NCI-H146 (cell line): ENCODE results near the gene BMF.
"Not testable (repeated sequence)": the region's sequence is repeated elsewhere in the genome, so short reads cannot be mapped to it uniquely, and the experiment has no call there.

Experiments
- DNase-seq: peaks from one replicate; lab custom pipeline; 2025; lab: John Stamatoyannopoulos, UW

The BMF gene

DNA sequence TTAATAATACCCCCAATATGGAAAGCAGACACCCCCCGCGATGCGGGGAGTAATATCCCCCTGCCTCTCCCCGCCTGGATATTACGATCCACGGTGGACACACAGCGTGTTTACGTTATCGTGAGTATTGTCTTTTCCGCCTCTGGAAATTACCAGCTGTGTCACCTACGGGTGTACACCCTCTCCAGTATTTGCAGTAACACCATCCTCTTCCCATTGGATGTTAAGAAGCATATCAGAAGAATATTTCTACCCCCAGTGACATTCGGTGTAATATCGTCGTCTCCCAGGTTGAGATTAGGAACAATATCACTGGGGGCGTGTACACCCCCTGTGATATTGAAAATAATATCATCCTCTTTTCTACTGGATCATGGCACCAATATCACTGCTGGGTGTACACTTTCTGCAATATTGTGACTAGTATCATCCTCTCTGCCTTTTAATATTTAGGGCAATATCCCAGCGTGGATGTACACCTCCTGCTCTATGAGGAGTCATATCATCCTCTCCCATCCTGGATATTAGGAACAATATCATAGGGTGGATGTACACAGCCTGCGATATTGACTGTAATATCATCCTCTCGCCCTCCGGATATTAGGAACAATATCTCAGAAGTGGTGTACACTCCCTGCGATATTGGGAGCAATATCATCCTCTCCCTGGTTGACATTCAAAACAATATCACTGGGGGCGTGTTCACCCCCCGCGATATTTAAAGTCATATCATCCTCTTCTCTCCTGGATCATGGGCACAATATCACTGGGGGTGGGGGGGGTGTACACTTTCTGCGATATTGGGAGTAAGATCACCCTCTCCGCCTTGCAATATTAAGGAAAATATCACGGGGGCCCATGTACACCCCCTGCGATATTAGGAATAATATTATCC lies 20.3 kb upstream of the BMF start:
- no peak for DNase-seq

DNA sequence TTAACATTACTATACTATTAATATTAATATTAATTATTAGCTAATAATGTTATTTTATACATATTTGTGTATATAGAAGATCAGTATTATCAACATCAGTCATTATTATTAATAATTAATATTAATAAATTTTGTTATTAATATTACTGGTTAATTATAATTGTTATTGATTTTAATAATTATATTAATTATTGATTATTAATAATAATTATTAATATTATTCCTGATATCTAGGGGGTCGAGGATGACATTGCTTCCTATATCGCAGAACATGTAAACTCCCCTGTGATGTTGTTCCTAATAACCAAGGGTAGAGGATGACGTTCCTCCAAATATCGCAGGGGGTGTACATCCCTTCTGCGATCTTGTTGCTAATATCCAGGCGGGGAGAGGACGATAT lies 17.3 kb upstream of the BMF start:
- no peak for DNase-seq

DNA sequence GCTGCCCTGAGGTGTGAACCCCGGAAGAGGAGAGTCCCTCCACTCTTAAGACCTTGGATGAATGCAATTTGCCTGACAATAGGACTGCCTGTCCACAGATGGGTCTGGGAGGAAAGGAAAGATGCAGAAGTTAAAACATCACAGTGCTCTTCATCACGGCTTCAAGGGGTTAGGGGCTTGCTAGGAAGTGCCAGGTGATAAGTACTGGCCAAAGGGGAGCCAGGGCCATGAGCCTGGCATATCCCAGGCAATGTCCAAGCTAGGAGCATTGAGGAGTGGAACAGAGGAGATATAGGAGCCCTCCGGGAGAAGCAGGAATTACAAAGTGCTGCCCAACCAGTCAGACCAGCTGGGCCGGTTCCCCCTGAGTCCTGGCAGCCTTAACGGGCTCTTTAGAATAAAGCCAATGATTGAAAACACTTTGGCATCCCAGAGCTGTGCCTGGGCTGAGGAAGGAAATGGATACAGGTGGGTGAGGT lies 16.2 kb upstream of the BMF start:
- DNase-seq = not testable (repeated sequence)

DNA sequence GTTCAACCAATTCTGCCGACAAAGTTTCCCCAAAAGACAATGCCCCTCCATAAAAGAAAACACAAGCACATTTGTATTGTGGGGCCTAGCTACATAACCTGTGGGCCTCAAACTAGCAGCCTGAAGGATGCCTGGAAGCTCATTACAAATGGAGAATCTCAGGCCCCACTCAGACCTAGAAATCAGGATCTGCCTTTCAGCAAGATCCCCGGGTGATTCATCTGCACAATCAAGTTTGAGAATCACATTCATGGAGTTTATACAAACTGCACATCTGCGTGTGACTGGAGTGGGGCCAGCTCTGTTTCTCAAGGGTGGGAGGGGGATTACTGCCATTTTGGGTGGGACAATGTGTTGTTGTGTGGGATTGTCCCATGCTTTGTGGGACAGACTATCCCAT lies 15.7 kb upstream of the BMF start:
- DNase-seq = not testable (repeated sequence)

DNA sequence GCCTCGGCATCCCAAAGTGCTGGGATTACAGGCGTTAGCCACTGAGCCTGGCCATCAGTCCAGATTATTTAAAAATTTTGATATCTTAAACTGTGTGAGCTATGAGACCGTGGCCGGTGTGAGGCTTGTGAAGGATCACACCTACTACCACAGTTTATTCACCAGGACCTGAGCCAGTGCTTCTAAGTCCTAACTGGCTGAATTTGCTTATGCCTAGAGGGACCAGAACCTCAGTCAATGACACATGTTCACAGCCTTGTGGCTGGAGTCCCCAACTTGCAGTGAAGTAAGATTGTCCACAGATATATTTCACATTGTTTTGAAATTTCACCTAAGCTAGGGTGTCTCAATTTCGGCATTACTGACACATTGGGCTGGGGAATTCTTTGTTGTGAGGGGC lies 15.2 kb upstream of the BMF start:
- not testable (repeated sequence) for DNase-seq

GRCh38 chr15:40122989-40123388 lies 14.3 kb upstream of the BMF start:
- DNase-seq = not testable (repeated sequence)

- DNase-seq = no peak
Observed at GRCh38 chr15:40121911-40122638, 13.4 kb upstream of the BMF start.

- no peak for DNase-seq
Observed at GRCh38 chr15:40118473-40118872, 9.8 kb upstream of the BMF start.

DNA sequence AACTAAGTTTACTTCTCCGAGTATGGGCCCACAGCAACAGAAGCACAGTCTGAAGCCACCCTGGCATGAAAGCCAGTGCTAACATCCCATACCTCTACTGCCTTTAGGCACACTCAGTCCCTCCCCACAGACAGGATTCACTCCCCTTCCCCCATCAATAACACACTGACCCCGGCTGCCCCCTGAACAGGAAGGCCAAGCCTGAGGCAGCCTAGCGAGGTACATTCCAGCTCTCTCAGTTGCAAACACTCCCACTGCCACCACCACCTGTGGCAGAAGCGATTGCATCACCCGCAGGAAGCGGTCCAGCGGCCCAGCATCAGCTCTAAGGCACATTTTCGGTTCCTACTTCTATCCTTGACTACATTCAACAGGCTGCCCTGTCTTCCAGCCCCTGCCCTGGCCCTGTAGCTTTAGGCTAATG lies 7.0 kb upstream of the BMF start:
- DNase-seq = no peak

DNA sequence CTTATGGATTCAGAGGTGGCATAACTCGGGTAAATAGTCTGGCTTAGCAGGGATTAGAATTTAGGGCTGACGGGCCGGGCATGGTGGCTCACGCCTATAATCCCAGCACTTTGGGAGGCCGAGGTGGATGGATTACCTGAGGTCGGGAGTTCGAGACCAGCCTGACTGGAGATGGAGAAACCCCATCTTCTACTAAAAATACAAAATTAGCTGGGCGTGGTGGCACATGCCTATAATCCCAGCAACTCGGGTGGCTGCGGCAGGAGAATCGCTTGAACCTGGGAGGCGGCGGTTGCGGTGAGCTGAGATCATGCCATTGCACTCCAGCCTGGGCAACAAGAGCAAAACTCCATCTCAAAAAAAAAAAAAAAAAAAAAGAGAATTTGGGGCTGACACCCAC lies 6.4 kb upstream of the BMF start:
- DNase-seq = not testable (repeated sequence)

- no peak for DNase-seq
Observed at GRCh38 chr15:40114218-40114617, 5.5 kb upstream of the BMF start.

DNA sequence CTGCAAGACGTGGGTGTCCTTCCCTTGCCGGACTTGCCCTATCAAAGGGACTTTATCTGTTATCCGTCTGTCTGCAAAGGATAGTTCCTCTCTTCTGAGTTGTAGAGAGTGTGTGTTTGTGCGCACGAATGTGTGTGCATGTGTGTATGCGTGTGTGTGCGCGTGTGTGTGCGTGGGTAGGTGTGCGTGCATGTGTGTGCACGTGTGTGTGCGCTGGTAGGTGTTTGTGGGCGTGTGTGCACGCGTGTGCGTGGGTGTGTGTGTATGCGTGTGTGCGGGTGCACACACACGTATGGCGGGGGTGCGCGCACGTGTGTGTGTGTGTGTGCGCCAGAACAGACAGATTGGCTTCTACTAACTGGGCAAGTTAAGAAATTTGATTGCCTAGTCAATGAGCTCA lies 4.1 kb upstream of the BMF start:
- no peak for DNase-seq

- no peak for DNase-seq
Observed at GRCh38 chr15:40111888-40112287, 3.2 kb upstream of the BMF start.

DNA sequence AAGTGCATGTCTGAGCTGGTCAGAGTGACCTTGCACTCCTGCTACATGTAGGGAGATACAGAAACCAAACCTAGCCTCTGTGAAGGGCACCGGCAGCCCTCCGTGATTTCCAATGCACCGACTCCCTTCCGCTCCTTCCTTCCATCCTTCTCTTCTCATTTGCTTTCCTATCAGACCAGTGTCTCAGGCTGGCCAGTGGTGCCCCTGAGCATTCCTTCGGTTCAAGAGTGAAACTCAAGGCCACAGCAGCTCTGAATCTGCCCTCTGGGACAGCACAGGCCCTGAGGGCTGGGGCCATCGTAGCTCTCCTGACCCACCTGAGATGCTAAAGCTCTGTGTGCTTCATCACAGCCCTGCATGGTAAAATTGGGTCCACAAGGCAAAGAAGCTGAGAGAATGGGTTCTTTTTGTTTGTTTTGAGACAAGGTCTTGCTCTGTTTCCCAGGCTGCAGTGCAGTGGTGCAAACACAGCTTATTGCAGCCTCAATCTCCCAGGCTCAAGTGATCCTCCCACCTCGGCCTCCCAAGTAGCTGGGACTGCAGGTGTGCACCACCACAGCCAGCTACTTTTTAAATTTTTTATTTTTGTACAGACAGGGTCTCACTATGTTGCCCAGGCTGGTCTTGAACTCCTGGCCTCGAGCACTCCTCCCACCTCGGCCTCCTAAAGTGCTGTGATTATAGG lies 2.3 kb upstream of the BMF start:
- DNase-seq = no peak

DNA sequence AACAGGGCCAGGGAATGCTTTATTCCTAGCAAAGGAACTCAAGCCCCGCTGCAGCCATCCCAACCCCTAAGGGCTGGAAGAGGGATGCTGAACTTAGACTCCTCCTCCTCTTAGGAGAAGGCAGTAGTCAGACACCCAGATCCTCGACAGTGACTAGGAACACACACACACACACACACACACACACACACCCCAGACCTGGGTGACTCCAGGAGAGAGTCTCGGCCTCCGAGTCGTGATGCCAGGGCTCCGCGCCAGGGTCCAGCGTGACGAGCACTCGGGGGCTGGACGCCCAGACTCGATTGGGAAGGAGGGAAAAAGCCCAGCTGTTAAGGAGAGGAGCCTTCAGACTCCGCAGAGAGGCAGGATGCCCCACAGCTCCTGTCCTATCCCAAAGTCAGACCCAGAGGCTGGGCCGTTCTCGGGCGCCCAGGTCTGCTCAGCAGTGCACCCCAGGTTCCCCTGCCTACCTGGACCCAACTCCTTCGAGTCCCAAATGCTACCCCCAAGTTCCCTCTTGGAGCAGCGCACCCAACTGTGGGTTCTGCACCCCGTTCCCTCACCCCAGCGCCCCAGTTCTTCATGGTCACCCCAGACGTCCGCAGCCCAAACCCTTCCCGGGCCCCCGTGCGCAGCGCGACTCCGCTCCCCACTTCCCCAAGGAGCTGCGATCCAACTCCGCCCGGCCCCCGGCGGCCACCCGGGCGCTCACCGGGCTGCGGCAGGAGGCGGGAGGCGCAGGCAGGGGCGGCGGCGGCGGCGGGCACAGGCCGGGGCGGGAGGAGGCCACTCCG lies 421 bp downstream of the BMF start:
- peak; percentile 12 for DNase-seq

DNA sequence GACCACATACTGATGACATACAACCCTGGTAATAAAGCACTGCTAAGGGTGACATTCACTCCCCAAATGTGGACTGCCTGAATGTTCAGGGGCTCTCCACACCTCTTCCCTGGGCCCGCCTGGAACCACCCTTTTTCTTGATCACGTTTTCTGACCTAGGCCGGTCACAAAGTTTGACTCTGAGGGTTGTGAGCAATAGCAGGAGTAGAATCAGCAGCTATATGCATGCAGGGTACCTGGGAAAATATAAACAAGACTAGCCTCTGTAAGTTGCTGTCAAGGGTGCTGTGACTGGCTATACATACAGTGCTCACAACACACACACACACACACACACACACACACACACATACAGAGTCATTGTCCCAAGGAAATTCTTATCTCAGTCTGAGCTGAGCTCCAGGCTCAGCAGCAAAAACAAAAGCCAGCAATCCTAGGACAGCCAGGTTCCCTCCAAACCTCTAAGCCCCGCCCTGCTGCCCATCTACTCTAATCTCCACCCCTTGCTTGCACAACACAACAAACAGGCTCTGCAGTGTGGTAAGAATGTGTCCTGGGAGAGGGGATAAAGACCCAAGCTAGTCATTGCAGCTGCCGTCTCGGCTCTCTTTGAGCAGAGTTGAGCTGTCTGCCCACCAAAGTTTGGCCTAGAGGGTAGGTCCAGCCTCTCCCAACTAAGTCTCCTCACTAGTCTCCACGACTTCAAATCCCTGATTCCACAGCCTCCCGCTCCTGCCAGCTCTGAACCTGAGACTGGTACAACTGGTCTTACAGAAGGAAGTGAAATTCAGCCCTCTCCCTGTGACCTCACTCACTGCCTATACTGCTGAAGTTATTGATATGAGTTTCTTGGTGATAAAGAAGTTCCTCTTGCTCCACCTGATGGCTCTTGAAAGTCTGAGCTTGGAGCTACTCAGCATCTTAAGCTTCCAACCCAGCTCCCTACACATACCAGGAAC lies 2.2 kb downstream of the BMF start:
- DNase-seq = no peak

DNA sequence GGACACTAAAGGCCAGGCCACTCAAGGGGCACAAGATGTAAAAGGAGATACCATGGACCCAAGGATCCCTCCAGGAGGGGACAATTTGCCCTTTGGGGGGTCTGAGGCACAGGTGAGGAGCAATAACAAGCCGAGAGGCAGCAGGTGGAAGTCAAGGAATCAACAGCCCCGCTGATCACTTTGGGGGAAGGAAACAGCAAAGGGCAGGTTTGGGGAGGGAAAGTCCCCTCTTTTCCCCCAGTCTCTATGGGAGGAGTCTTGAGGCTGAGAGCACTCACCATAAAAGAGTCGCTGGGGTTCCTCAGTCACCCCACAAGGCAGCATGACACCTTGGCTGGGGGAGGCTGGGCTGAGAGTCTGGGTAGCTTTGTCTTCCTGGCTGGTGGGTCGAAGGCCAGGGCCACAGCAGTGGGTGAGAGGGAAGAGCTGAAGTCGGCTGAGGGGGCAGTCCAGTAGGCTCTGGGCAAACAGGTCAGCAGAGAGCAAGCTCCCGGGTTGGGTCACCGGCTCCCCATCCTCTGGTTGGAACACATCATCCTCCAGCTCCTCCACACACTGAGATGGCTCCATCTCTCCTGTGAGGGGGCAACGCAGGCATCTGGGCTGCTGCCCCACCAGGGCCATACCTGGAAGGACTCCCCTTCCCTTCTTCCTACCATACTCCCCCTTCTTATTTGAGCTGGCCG lies 3.0 kb downstream of the BMF start:
- no peak for DNase-seq

GRCh38 chr15:40104865-40105516 lies 3.7 kb downstream of the BMF start:
- DNase-seq = peak; percentile 75

DNA sequence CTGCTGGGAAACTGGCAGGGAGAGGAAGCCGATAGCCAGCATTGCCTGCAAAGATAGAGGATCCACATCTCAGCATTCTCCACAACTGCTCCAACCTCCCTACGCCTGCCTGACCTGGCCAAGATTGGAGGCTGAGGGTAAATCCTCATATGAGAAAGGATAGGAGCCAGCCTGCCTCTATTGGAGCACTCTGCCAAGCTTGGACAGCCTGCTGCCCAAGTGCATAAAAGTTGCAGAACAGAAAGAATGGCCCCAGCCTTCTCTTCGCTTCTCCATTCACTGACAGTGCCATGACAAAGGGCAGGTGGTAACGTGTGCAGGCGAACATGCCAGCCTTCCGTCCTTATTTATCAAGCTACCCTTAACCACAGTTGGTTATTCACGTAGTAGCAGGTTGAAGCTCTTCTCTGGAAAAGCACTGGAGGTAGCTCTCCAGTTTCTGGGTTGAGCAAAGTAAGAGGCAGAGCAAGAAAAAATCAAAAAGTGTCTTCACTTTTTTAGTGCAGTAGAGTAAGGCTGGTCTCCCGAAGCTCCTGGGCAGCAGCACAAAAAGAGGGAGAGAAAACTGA lies 4.3 kb downstream of the BMF start:
- no peak for DNase-seq
